Prostate gland (tissue), 2 donors: Measurements from ENCODE around the gene TLR9. TPM values are rescaled to one million over a fixed set of nuclear protein-coding genes. Genes with fewer than 3 reads are reported as not detected.
A peak's percentile ranks its signal among the peaks of the same experiment; 100 is the strongest.

Experiments
- DNase-seq: peaks from one replicate; pipeline ENCODE4 v3.0.0-alpha.2; 2019; ENCODE audit warnings: low spot score
- H3K27ac ChIP-seq, 2 donors: fragments of 200-600 bp; sonication (generic); 2 replicates each; pipeline ENCODE4 v1.5.1; 2017 to 2019
- H3K27me3 ChIP-seq: fragments of 200-600 bp; sonication (generic); replicated peaks from 2 replicates; pipeline ENCODE4 v1.5.1; 2019; ENCODE audit not compliant: insufficient read depth
- H3K36me3 ChIP-seq, 2 donors: fragments of 200-600 bp; sonication (generic); 1 replicate in 1 of 2; 2 replicates in 1 of 2; pipeline versions ENCODE4 v1.5.1 to v1.8.1; 2017 to 2019
- H3K4me1 ChIP-seq: fragments of 200-600 bp; sonication (generic); replicated peaks from 2 replicates; pipeline ENCODE4 v1.5.1; 2019
- H3K4me3 ChIP-seq, 2 donors: fragments of 200-600 bp; sonication (generic); 2 replicates each; pipeline ENCODE4 v1.5.1; 2017 to 2019
- H3K9me3 ChIP-seq: fragments of 200-600 bp; sonication (generic); 2 replicates; pipeline ENCODE4 v1.5.1; 2017
- CTCF ChIP-seq, 4 experiments: fragments of 200-600 bp in 2 of 4; fragments of 450-650 bp in 2 of 4; sonication (generic) in 2 of 4; IDR thresholded peaks; 1 replicate in 3 of 4; 2 replicates in 1 of 4; pipeline ENCODE4 v1.5.1; 2016 to 2019; ENCODE audit warnings: antibody characterized with exemption in 4 of 4, mild to moderate bottlenecking in 2 of 4, moderate library complexity in 2 of 4
- POLR2A ChIP-seq: fragments of 450-650 bp; IDR thresholded peaks from one replicate; pipeline ENCODE4 v1.6.1; 2016; ENCODE audit warnings: antibody characterized with exemption, mild to moderate bottlenecking
- POLR2AphosphoS5 ChIP-seq: sonication (generic); formaldehyde crosslinking; IDR thresholded peaks from one replicate; pipeline ENCODE4 v1.6.1; 2017; ENCODE audit warnings: antibody characterized with exemption
- WGBS: methylation state at CpG from one replicate; pipeline ENCODE4 v1.1.5; 2018; 5-methylcytosine and 5-hydroxymethylcytosine counted together
- intact Hi-C: fragments of 100-400 bp; cut with DNase I; formaldehyde crosslinking; loops from one replicate; pipeline ENCODE4 v1.14.2; 2022
- total RNA-seq, 2 donors: library from RNA; depleted of rRNA; stranded (reverse); fragments of >200 nt; gene quantifications; one replicate each; pipeline ENCODE4 v1.1.0, GENCODE V29; 2016

The TLR9 gene
- total RNA-seq, 2 donors from 2014 or later, result 0.17 TPM; not detected in 1

- no peak for DNase-seq
- no peaks in the 10 kb centered on the region for H3K27me3 ChIP-seq
- peaks cover 0 to 13% of the 10 kb centered on the region in 2 donors for H3K36me3 ChIP-seq
- peak overlapping the region; percentile 57 to 94 for H3K4me3 ChIP-seq
- peak overlapping the region; percentile 81 to 82 for H3K27ac ChIP-seq
- TF ChIP-seq POLR2AphosphoS5 (no peak), POLR2A (no peak), CTCF (IDR thresholded peaks at IDR 0.05) (no peak)
- intact Hi-C loops, result loop anchor here (5.0 kb wide), 1 partner anchor 47 kb away; the partner anchor contains the start of gene POC1A
- peaks cover 7% of the 10 kb centered on the region for H3K4me1 ChIP-seq
- no peaks in the 10 kb centered on the region for H3K9me3 ChIP-seq
- 43% methylated on average over 14 of the region's 14 CpGs for WGBS
These were observed 26.5 kb downstream of the TLR9 start for GRCh38 chr3:52198643-52199608.

- peaks cover 7% of the 10 kb centered on the region for H3K4me1 ChIP-seq
- under 1% methylated on average over 52 of the region's 71 CpGs for WGBS
- intact Hi-C loops, result loop anchor here (5.0 kb wide), 1 partner anchor 46 kb away; the partner anchor contains the start of gene POC1A
These were observed 27.4 kb downstream of the TLR9 start, which contains the start of gene ALAS1 for GRCh38 chr3:52197842-52198625. Gene ALAS1 (plus strand): TSS chr3:52198160. CDS start chr3:52199242, 1,082 bp downstream.

GRCh38 chr3:52197499-52197841 lies 28.0 kb downstream of the TLR9 start:
- Histone ChIP-seq H3K27ac (peak overlapping the region; percentile 81 to 82), H3K4me3 (peak overlapping the region; percentile 57 to 94), H3K27me3 (no peaks in the 10 kb centered on the region), H3K9me3 (no peaks in the 10 kb centered on the region), H3K36me3 (no peaks in the 10 kb centered on the region), H3K4me1 (peaks cover 7% of the 10 kb centered on the region)
- WGBS, result 37% methylated on average over 10 of the region's 10 CpGs
- DNase-seq, result no peak
- intact Hi-C loops, result loop anchor here (5.0 kb wide), 1 partner anchor 45 kb away; the partner anchor contains the start of gene POC1A
- TF ChIP-seq CTCF (IDR thresholded peaks at IDR 0.05), result no peak
- no peak for TF ChIP-seq POLR2A
- TF ChIP-seq POLR2AphosphoS5, result no peak

More at GRCh38 chr3:52197842-52198625, 27.4 kb downstream of the TLR9 start, which contains the start of gene ALAS1:
- H3K27me3 ChIP-seq, result no peaks in the 10 kb centered on the region
- H3K27ac ChIP-seq, result peak within 1 kb of the TSS; percentile 81 to 82
- no peaks in the 10 kb centered on the region for H3K9me3 ChIP-seq
- H3K36me3 ChIP-seq, result peaks cover 0 to 5% of the 10 kb centered on the region in 2 donors
- DNase-seq, result peak; percentile 86
- TF ChIP-seq CTCF (IDR thresholded peaks at IDR 0.05), result peak in 2 of 4 experiments; percentile 30 to 45
- TF ChIP-seq POLR2AphosphoS5, result peak; percentile 99
- peak; percentile 98 for TF ChIP-seq POLR2A
- H3K4me3 ChIP-seq, result peak within 1 kb of the TSS; percentile 57 to 94

- H3K4me1 ChIP-seq, result peaks cover 7% of the 10 kb centered on the region
- H3K36me3 ChIP-seq, result no peaks in the 10 kb centered on the region
- intact Hi-C loops, result loop anchor here (5.0 kb wide), 1 partner anchor 45 kb away; the partner anchor contains the start of gene POC1A
- peak overlapping the region in 1 of 2 donors; percentile 82 for H3K27ac ChIP-seq
- no peaks in the 10 kb centered on the region for H3K9me3 ChIP-seq
- TF ChIP-seq POLR2A, result no peak
- TF ChIP-seq CTCF (IDR thresholded peaks at IDR 0.05), result no peak
- no peak for TF ChIP-seq POLR2AphosphoS5
- 43% methylated on average over 3 of the region's 3 CpGs for WGBS
- no peaks in the 10 kb centered on the region for H3K27me3 ChIP-seq
- no peak overlapping the region for H3K4me3 ChIP-seq
- no peak for DNase-seq
These were observed 28.5 kb downstream of the TLR9 start for GRCh38 chr3:52196977-52197376.
